Chondrocyte (in vitro differentiated cells): Measurements from ENCODE around the gene WDFY3. TPM values are rescaled to one million over a fixed set of nuclear protein-coding genes. Genes with fewer than 3 reads are reported as not detected.

Experiments
- DNase-seq: peaks from one replicate; pipeline ENCODE4 v3.0.0; 2021; ENCODE audit warnings: mixed read lengths, low spot score
- H3K27ac Mint-ChIP-seq: one replicate; pipeline ENCODE4 v1.8.0; 2021; ENCODE audit warnings: mild to moderate bottlenecking, moderate library complexity, mixed read lengths; ENCODE audit not compliant: unreplicated experiment
- H3K27me3 Mint-ChIP-seq: 2 replicates; pipeline ENCODE4 v1.8.0; 2021; ENCODE audit warnings: low read depth, mixed read lengths
- H3K36me3 Mint-ChIP-seq: 2 replicates; pipeline ENCODE4 v1.8.0; 2021; ENCODE audit warnings: low read depth, mixed read lengths
- H3K4me1 Mint-ChIP-seq: 2 replicates; pipeline ENCODE4 v1.8.0; 2021; ENCODE audit warnings: low read depth, mild to moderate bottlenecking, mixed read lengths
- H3K4me3 Mint-ChIP-seq: one replicate; pipeline ENCODE4 v1.8.0; 2021; ENCODE audit warnings: mild to moderate bottlenecking, moderate library complexity, mixed read lengths; ENCODE audit not compliant: unreplicated experiment
- H3K9me3 Mint-ChIP-seq: 2 replicates; pipeline ENCODE4 v1.8.0; 2021; ENCODE audit warnings: low read depth, mixed read lengths
- CTCF ChIP-seq: fragments of 200-600 bp; sonication (generic); IDR thresholded peaks from 2 replicates; pipeline ENCODE4 v1.5.0; 2021; ENCODE audit warnings: antibody characterized with exemption, mild to moderate bottlenecking, moderate library complexity
- total RNA-seq: library from RNA; stranded (reverse); gene quantifications from 3 replicates; pipeline ENCODE4 v1.2.1, GENCODE V29; 2021

WDFY3 gene
- total RNA-seq, 1 donor from 2014 or later: 61.9 TPM

- TF ChIP-seq CTCF: no peak
- Mint-ChIP-seq H3K4me1 (peaks cover 44% of the 10 kb centered on the region), H3K4me3 (no peak overlapping the region), H3K36me3 (peaks cover 4% of the 10 kb centered on the region), H3K9me3 (peaks cover 5% of the 10 kb centered on the region), H3K27me3 (no peaks in the 10 kb centered on the region), H3K27ac (no peak overlapping the region)
- no peak for DNase-seq
Measured at GRCh38 chr4:84878546-84878945, 87.9 kb downstream of the WDFY3 start.

- Mint-ChIP-seq H3K36me3 (peaks cover 7% of the 10 kb centered on the region), H3K4me3 (no peak overlapping the region), H3K27me3 (no peaks in the 10 kb centered on the region), H3K4me1 (peaks cover 39% of the 10 kb centered on the region), H3K9me3 (peaks cover 9% of the 10 kb centered on the region), H3K27ac (peak overlapping the region; percentile 77)
- TF ChIP-seq CTCF: no peak
- no peak for DNase-seq
Measured at GRCh38 chr4:84878090-84878489, 88.4 kb downstream of the WDFY3 start.

GRCh38 chr4:84877051-84877833, 89.2 kb downstream of the WDFY3 start:
- no peak for DNase-seq
- TF ChIP-seq CTCF: no peak
- H3K9me3 Mint-ChIP-seq: peaks cover 11% of the 10 kb centered on the region
- no peaks in the 10 kb centered on the region for H3K27me3 Mint-ChIP-seq
- no peak overlapping the region for H3K4me3 Mint-ChIP-seq
- H3K27ac Mint-ChIP-seq: peak overlapping the region; percentile 77
- peaks cover 11% of the 10 kb centered on the region for H3K36me3 Mint-ChIP-seq
- peaks cover 37% of the 10 kb centered on the region for H3K4me1 Mint-ChIP-seq

- peaks cover 41% of the 10 kb centered on the region for H3K4me1 Mint-ChIP-seq
- DNase-seq: no peak
- peaks cover 6% of the 10 kb centered on the region for H3K9me3 Mint-ChIP-seq
- peaks cover 8% of the 10 kb centered on the region for H3K36me3 Mint-ChIP-seq
- no peak overlapping the region for H3K4me3 Mint-ChIP-seq
- TF ChIP-seq CTCF: no peak
- H3K27ac Mint-ChIP-seq: no peak overlapping the region
- no peaks in the 10 kb centered on the region for H3K27me3 Mint-ChIP-seq
Measured at GRCh38 chr4:84875636-84876371, 90.7 kb downstream of the WDFY3 start.

GRCh38 chr4:84874619-84875018, 91.9 kb downstream of the WDFY3 start:
- Mint-ChIP-seq H3K27ac (no peak overlapping the region), H3K4me1 (peaks cover 42% of the 10 kb centered on the region), H3K36me3 (peaks cover 8% of the 10 kb centered on the region), H3K4me3 (no peak overlapping the region), H3K9me3 (peaks cover 6% of the 10 kb centered on the region), H3K27me3 (no peaks in the 10 kb centered on the region)
- no peak for DNase-seq
- TF ChIP-seq CTCF: no peak
